ENCODE data around the gene SERPINC1. TPM values are rescaled to one million over a fixed set of nuclear protein-coding genes. Genes with fewer than 3 reads are reported as not detected.

Gene SERPINC1
- total and polyA plus RNA-seq, 9 of the 15 experiments (the other 6 are each of a cell fraction or from before 2014, with no cell fraction given), result 0.07 to 1.2 (median 0.50) TPM

- TF ChIP-seq BRCA1 (IDR thresholded peaks at IDR 0.05) (no peak), BRCA1 (CRISPR knock-in tag; IDR thresholded peaks at IDR 0.05) (no peak), SAFB (IDR thresholded peaks at IDR 0.05; ENCODE audit: borderline replicate concordance, low read depth, low read length) (no peak), NFIC (IDR thresholded peaks at IDR 0.05) (peak; percentile 83), KDM1A (IDR thresholded peaks at IDR 0.05) (no peak), ZNF282 (CRISPR knock-in tag; IDR thresholded peaks at IDR 0.05) (no peak), ELK3 (CRISPR knock-in tag; IDR thresholded peaks at IDR 0.05) (no peak), ZBTB1 (CRISPR knock-in tag; IDR thresholded peaks at IDR 0.05; ENCODE audit: borderline replicate concordance, low read depth) (no peak), SLC30A9 (CRISPR knock-in tag; IDR thresholded peaks at IDR 0.05) (no peak)
Observed at GRCh38 chr1:173871091-173871490, 46.0 kb downstream of the SERPINC1 start (continued).

- 19% methylated on average over 15 of the region's 15 CpGs for WGBS (ENCODE audit: insufficient coverage, low coverage, missing lambda C conversion rate)
- ChIA-PET CTCF (ENCODE audit: low intra/inter-chr PET ratio) (no interaction called here), POLR2A (interaction anchor here (0.6 to 3.1 kb wide), 9 partner anchors 9 to 297 kb away, joined by 3 to 22 read pairs (median 3); partner anchors contain the start of gene SERPINC1)
- no peaks in the 10 kb centered on the region for H3K9me1 ChIP-seq (ENCODE audit: control insufficient read depth, insufficient read depth, low read length)
- peaks cover 19% of the 10 kb centered on the region for H4K20me1 ChIP-seq (replicated peaks; ENCODE audit: control insufficient read depth, insufficient read depth, low read length)
- peaks cover 60% of the 10 kb centered on the region for H3K79me2 ChIP-seq (ENCODE audit: control insufficient read depth, insufficient read depth, low read length)
- peak overlapping the region; percentile 86 for H3K4me3 ChIP-seq
- peak overlapping the region; percentile 75 for H3K4me2 ChIP-seq (ENCODE audit: insufficient read depth, low read length)
- H2AFZ ChIP-seq (ENCODE audit: low read depth, low read length), result peak overlapping the region; percentile 89
- peak; percentile 1 for ATAC-seq
- H3K4me1 ChIP-seq (replicated peaks in 1 of 2; ENCODE audit: control insufficient read depth in 2 of 2, insufficient read depth in 2 of 2, low read length in 2 of 2), result peaks cover 17 to 28% of the 10 kb centered on the region in 2 experiments
- BruUV-seq (replicated peaks), result no TSS peak
- peak; percentile 40 for FAIRE-seq
- intact Hi-C loops (cut with micrococcal nuclease), result loop anchor here (5.0 kb wide), 1 partner anchor 152 kb away; the partner anchor contains the start of gene RC3H1
- H3K27ac ChIP-seq (ENCODE audit: extremely low read depth, low read depth, low read length), result peak overlapping the region; percentile 93
- H3K9ac ChIP-seq (ENCODE audit: insufficient read depth in 1 of 2, low read depth in 2 of 2, low read length in 2 of 2), result peak overlapping the region; percentile 66 to 87; a peak in 3 of 4 replicates
- H3K27me3 ChIP-seq (ENCODE audit: control insufficient read depth in 2 of 2, insufficient read depth in 2 of 2, low read length in 2 of 2), result no peaks in the 10 kb centered on the region; a peak in 1 of 5 replicates
- no peaks in the 10 kb centered on the region for H3K9me3 ChIP-seq (replicated peaks; ENCODE audit: control insufficient read depth, insufficient read depth, low read depth, low read length)
- peaks cover 39% of the 10 kb centered on the region for H3K36me3 ChIP-seq (ENCODE audit: control insufficient read depth, insufficient read depth, low read length)
- in situ Hi-C loops (cut with MboI), result no loop called here
- peak; percentile 28 to 79 (median 46) for DNase-seq (ENCODE audit: extremely low read depth in 1 of 4, low spot score in 3 of 4)
- TF ChIP-seq EP300 (IDR thresholded peaks at IDR 0.05; ENCODE audit: low read length) (peak; percentile 24; the same call in 1 of the 2 replicates), KAT2B (IDR thresholded peaks at IDR 0.05; ENCODE audit: low read depth, low read length) (no peak), ZNF398 (CRISPR knock-in tag; IDR thresholded peaks at IDR 0.05) (no peak), NR2C2 (CRISPR knock-in tag; IDR thresholded peaks at IDR 0.05) (no peak), NR2C2 (tag; IDR thresholded peaks at IDR 0.05) (peak; percentile 28; the same call in 1 of the 2 replicates), ZNF280A (IDR thresholded peaks at IDR 0.05; ENCODE audit: low read depth, partially characterized antibody) (no peak), ATF1 (CRISPR knock-in tag; IDR thresholded peaks at IDR 0.05) (no peak), ATF1 (tag; IDR thresholded peaks at IDR 0.05) (no peak)
Observed at GRCh38 chr1:173870252-173871075, 46.7 kb downstream of the SERPINC1 start.

Data from K562 (cell line).